GM23248 (cell line): ENCODE measurements around the gene MYADML2. TPM values are rescaled to one million over a fixed set of nuclear protein-coding genes. Genes with fewer than 3 reads are reported as not detected.

Experiments used
- DNase-seq: peaks from one replicate; pipeline ENCODE4 v3.0.0-alpha.2; 2015
- H2AFZ ChIP-seq: fragments of 200-600 bp; sonication (generic); 2 replicates; pipeline ENCODE4 v1.6.1; 2016; ENCODE audit warnings: antibody characterized with exemption
- H3F3A ChIP-seq: fragments of 200-600 bp; sonication (generic); 2 replicates; pipeline ENCODE4 v1.6.1; 2016; ENCODE audit warnings: mild to moderate bottlenecking, antibody characterized with exemption, mixed run types; ENCODE audit not compliant: insufficient read depth
- H3K27ac ChIP-seq: fragments of 200-600 bp; sonication (generic); 2 replicates; pipeline ENCODE4 v1.5.1; 2016; ENCODE audit warnings: mild to moderate bottlenecking
- H3K27me3 ChIP-seq: fragments of 200-600 bp; sonication (generic); replicated peaks from 2 replicates; pipeline ENCODE4 v1.6.1; 2016; ENCODE audit warnings: mild to moderate bottlenecking; ENCODE audit not compliant: insufficient read depth
- H3K36me3 ChIP-seq: fragments of 200-600 bp; sonication (generic); 2 replicates; pipeline ENCODE4 v1.6.1; 2016; ENCODE audit warnings: low read depth, mild to moderate bottlenecking
- H3K4me1 ChIP-seq: fragments of 200-600 bp; sonication (generic); 2 replicates; pipeline ENCODE4 v1.6.1; 2016; ENCODE audit warnings: mild to moderate bottlenecking; ENCODE audit not compliant: insufficient read depth
- H3K4me2 ChIP-seq: fragments of 200-600 bp; sonication (generic); one replicate; pipeline ENCODE4 v1.6.1; 2016; ENCODE audit warnings: mild to moderate bottlenecking; ENCODE audit not compliant: unreplicated experiment
- H3K4me3 ChIP-seq: fragments of 200-600 bp; sonication (generic); 2 replicates; pipeline ENCODE4 v1.5.1; 2016; ENCODE audit warnings: mild to moderate bottlenecking
- H3K79me2 ChIP-seq: fragments of 200-600 bp; sonication (generic); 2 replicates; pipeline ENCODE4 v1.6.1; 2016; ENCODE audit warnings: mild to moderate bottlenecking; ENCODE audit not compliant: insufficient read depth
- H3K9ac ChIP-seq: fragments of 200-600 bp; sonication (generic); 2 replicates; pipeline ENCODE4 v1.6.1; 2016; ENCODE audit warnings: mild to moderate bottlenecking
- H3K9me2 ChIP-seq: fragments of 200-600 bp; sonication (generic); 2 replicates; pipeline ENCODE4 v1.6.1; 2016; ENCODE audit warnings: mixed run types, mild to moderate bottlenecking, moderate library complexity; ENCODE audit not compliant: insufficient read depth
- H3K9me3 ChIP-seq: fragments of 200-600 bp; sonication (generic); one replicate; pipeline ENCODE4 v1.6.1; 2017; ENCODE audit warnings: low read depth
- H4K20me1 ChIP-seq: fragments of 200-600 bp; sonication (generic); 2 replicates; pipeline ENCODE4 v1.6.0; 2016; ENCODE audit not compliant: insufficient read depth
- EZH2 ChIP-seq: fragments of 200-600 bp; sonication (generic); IDR thresholded peaks from 2 replicates; pipeline ENCODE4 v1.6.1; 2018; ENCODE audit warnings: antibody characterized with exemption, mild to moderate bottlenecking; ENCODE audit not compliant: insufficient read depth, poor library complexity, severe bottlenecking
- EZH2phosphoT487 ChIP-seq: fragments of 200-600 bp; sonication (generic); IDR thresholded peaks from 2 replicates; pipeline ENCODE4 v1.6.1; 2018; ENCODE audit warnings: antibody characterized with exemption, moderate library complexity, mild to moderate bottlenecking, low read depth; ENCODE audit not compliant: insufficient read depth
- WGBS, 2 experiments: methylation state at CpG; one replicate each; pipeline ENCODE4 v1.1.6; 2015 to 2017; ENCODE audit warnings: low lambda C conversion rate in 2 of 2, low coverage in 1 of 2; ENCODE audit errors: missing lambda C conversion rate in 2 of 2; 5-methylcytosine and 5-hydroxymethylcytosine counted together
- in situ Hi-C: fragments of 300-500 bp; cut with MboI; formaldehyde crosslinking; loops from 2 replicates; pipeline ENCODE4 v1.15.0; 2020
- polyA plus RNA-seq: library from polyadenylated mRNA; unstranded; fragments of >200 nt; fragmentation: Nextera tagmentation; extraction: Ambion mirVana; gene quantifications from 2 replicates; pipeline ENCODE4 v1.2.1, GENCODE V29; 2016
- total RNA-seq: library from RNA; depleted of rRNA; stranded (reverse); fragments of >200 nt; shearing (Covaris generic); gene quantifications from 2 replicates; pipeline ENCODE4 v1.2.3, GENCODE V29; 2014

Gene MYADML2
- total and polyA plus RNA-seq, 2 experiments from 2014 or later = not detected

GRCh38 chr17:81905993-81906392 lies 41.0 kb downstream of the MYADML2 start:
- Histone ChIP-seq H3F3A (no peaks in the 10 kb centered on the region), H3K79me2 (no peaks in the 10 kb centered on the region), H3K27me3 (no peaks in the 10 kb centered on the region), H3K9me2 (no peaks in the 10 kb centered on the region), H3K4me3 (no peak overlapping the region), H3K4me1 (peaks cover 4% of the 10 kb centered on the region; the same call in 1 of the 2 replicates), H3K27ac (no peak overlapping the region), H3K4me2 (no peak overlapping the region), H3K9ac (no peak overlapping the region), H4K20me1 (no peaks in the 10 kb centered on the region), H2AFZ (no peak overlapping the region), H3K9me3 (no peaks in the 10 kb centered on the region), H3K36me3 (no peaks in the 10 kb centered on the region)
- DNase-seq = no peak
- TF ChIP-seq EZH2 (no peak), EZH2phosphoT487 (no peak)
- in situ Hi-C loops = no loop called here
- 85 to 92% methylated on average over 10 of the region's 10 CpGs for WGBS, 2 experiments

DNA sequence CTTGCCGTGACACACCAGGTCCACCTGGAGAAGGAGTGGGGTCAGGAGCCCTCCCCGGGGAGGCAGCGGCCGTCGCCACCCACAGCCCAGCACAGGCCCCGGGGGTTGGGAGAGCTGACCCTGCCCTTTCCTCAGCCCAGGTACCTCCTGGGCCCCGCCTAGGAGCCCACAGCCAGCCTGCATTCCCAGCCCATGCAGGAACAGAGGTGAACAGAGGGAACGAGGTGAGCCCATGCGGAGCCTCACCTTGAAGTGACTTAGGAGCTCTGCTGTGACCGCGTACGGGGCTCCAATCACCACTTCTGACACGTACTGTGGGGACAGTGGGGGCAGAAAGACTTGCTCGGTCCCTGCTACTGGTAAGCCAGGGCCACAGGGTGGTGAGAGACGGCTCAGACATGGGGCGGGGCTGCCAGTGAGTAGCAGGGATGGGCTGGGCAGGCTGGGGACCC lies 41.6 kb downstream of the MYADML2 start:
- no peak overlapping the region for H3K4me2 ChIP-seq
- no peaks in the 10 kb centered on the region for H3K79me2 ChIP-seq
- no peaks in the 10 kb centered on the region for H4K20me1 ChIP-seq
- DNase-seq = no peak
- no peaks in the 10 kb centered on the region for H3K9me2 ChIP-seq
- peaks cover under 1% of the 10 kb centered on the region for H3F3A ChIP-seq
- H3K36me3 ChIP-seq = no peaks in the 10 kb centered on the region
- no peaks in the 10 kb centered on the region for H3K27me3 ChIP-seq
- TF ChIP-seq EZH2 = no peak
- TF ChIP-seq EZH2phosphoT487 = no peak
- H3K4me3 ChIP-seq = no peak overlapping the region
- in situ Hi-C loops = no loop called here
- WGBS, 2 experiments = 90 to 91% methylated on average over 16 of the region's 16 CpGs
- H3K4me1 ChIP-seq = peaks cover 3% of the 10 kb centered on the region; the same call in 1 of the 2 replicates
- no peak overlapping the region for H2AFZ ChIP-seq
- H3K9me3 ChIP-seq = no peaks in the 10 kb centered on the region
- H3K9ac ChIP-seq = no peak overlapping the region
- no peak overlapping the region for H3K27ac ChIP-seq

- no peak overlapping the region for H3K4me3 ChIP-seq
- no peaks in the 10 kb centered on the region for H3K4me1 ChIP-seq
- no peak overlapping the region for H3K4me2 ChIP-seq
- no peak overlapping the region for H3K27ac ChIP-seq
- H3K9ac ChIP-seq = no peak overlapping the region
- no peaks in the 10 kb centered on the region for H3K27me3 ChIP-seq
- no peak for DNase-seq
- no peak overlapping the region for H2AFZ ChIP-seq
- H3K36me3 ChIP-seq = no peaks in the 10 kb centered on the region
- H4K20me1 ChIP-seq = no peaks in the 10 kb centered on the region
- in situ Hi-C loops = no loop called here
- H3K9me2 ChIP-seq = no peaks in the 10 kb centered on the region
- no peak for TF ChIP-seq EZH2
- TF ChIP-seq EZH2phosphoT487 = no peak
- H3K9me3 ChIP-seq = no peaks in the 10 kb centered on the region
- H3K79me2 ChIP-seq = no peaks in the 10 kb centered on the region
- peaks cover 7% of the 10 kb centered on the region for H3F3A ChIP-seq
- 90 to 91% methylated on average over 25 to 28 of the region's 28 CpGs for WGBS, 2 experiments
Measured at GRCh38 chr17:81904600-81905423, 42.2 kb downstream of the MYADML2 start.

DNA sequence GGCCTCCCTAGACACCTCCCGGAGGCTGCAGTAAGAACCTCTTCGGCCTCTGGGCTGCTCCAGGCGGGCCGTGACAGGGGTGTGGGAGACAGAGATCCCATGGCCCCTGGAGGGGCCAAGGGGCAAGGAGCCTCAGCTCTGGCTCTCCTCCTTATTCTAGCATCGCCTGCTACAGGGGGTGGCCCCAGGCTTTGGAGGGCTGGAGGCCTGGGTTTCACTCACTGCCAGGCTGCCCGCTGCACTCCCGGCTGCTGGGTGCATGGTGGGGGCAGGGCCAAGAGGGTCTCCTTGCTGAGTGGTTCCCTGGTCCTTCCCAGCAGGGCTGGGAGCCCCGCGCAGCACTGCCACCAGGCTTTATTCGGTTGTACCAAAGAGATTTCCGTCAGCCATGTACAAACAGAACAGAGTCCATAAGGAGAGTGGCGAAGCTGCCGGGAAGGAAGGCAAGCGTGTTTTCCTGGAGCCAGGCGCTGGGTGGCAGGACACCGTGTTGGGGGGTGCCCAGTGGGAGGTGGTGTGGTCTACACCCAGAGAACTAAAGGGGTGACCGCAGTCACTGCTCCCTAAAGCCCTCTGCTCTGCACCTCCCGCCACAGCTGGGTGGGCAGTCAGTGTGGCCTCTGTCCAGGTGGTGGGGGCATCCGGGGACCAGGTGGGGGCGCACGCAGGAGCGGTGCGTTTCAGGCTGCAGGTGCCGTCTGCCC lies 43.0 kb downstream of the MYADML2 start:
- peaks cover 15% of the 10 kb centered on the region for H3F3A ChIP-seq
- TF ChIP-seq EZH2 (no peak), EZH2phosphoT487 (no peak)
- no peak overlapping the region for H3K27ac ChIP-seq
- H3K9me2 ChIP-seq = no peaks in the 10 kb centered on the region
- in situ Hi-C loops = no loop called here
- no peak overlapping the region for H3K9ac ChIP-seq
- no peak overlapping the region for H2AFZ ChIP-seq
- no peak overlapping the region for H3K4me3 ChIP-seq
- peaks cover 4% of the 10 kb centered on the region for H3K4me1 ChIP-seq
- no peaks in the 10 kb centered on the region for H3K36me3 ChIP-seq
- H4K20me1 ChIP-seq = no peaks in the 10 kb centered on the region
- H3K79me2 ChIP-seq = no peaks in the 10 kb centered on the region
- H3K4me2 ChIP-seq = no peak overlapping the region
- no peak for DNase-seq
- WGBS, 2 experiments = 95% methylated on average over 23 to 24 of the region's 24 CpGs
- no peaks in the 10 kb centered on the region for H3K9me3 ChIP-seq
- H3K27me3 ChIP-seq = no peaks in the 10 kb centered on the region
